ENCODE results near the gene CORO1C.
"Not testable (repeated sequence)": the region's sequence is repeated elsewhere in the genome, so short reads cannot be mapped to it uniquely, and the experiment has no call there.

Gene CORO1C

GRCh38 chr12:108731105-108731865 lies at the start of gene CORO1C:
Gene CORO1C (minus strand): TSS chr12:108731518. CDS start chr12:108701318, 30,200 bp downstream.
- peak; percentile 92 for DNase-seq (ENCODE audit: low read depth)

- DNase-seq (ENCODE audit: low read depth): no peak
Measured at GRCh38 chr12:108779998-108780688, 48.8 kb upstream of the CORO1C start.

- no peak for DNase-seq (ENCODE audit: low read depth)
Measured at GRCh38 chr12:108778053-108778452, 46.7 kb upstream of the CORO1C start.

GRCh38 chr12:108777156-108777555 lies 45.8 kb upstream of the CORO1C start:
- DNase-seq (ENCODE audit: low read depth): no peak

- DNase-seq (ENCODE audit: low read depth): no peak
Measured at GRCh38 chr12:108773798-108774788, 42.8 kb upstream of the CORO1C start.

- DNase-seq (ENCODE audit: low read depth): no peak
Measured at GRCh38 chr12:108772891-108773797, 41.8 kb upstream of the CORO1C start.

- DNase-seq (ENCODE audit: low read depth): no peak
Measured at GRCh38 chr12:108772247-108772646, 40.9 kb upstream of the CORO1C start.

GRCh38 chr12:108771835-108772234 lies 40.5 kb upstream of the CORO1C start:
- not testable (repeated sequence) for DNase-seq (ENCODE audit: low read depth)

- DNase-seq (ENCODE audit: low read depth): no peak
Measured at GRCh38 chr12:108770963-108771362, 39.6 kb upstream of the CORO1C start.

- DNase-seq (ENCODE audit: low read depth): no peak
Measured at GRCh38 chr12:108770269-108770829, 39.0 kb upstream of the CORO1C start.

GRCh38 chr12:108768591-108769500 lies 37.5 kb upstream of the CORO1C start:
- DNase-seq (ENCODE audit: low read depth): peak; percentile 3

GRCh38 chr12:108766294-108766693 lies 35.0 kb upstream of the CORO1C start:
- no peak for DNase-seq (ENCODE audit: low read depth)

GRCh38 chr12:108765289-108765764 lies 34.0 kb upstream of the CORO1C start:
- DNase-seq (ENCODE audit: low read depth): no peak

- no peak for DNase-seq (ENCODE audit: low read depth)
Measured at GRCh38 chr12:108764540-108765288, 33.4 kb upstream of the CORO1C start.

- DNase-seq (ENCODE audit: low read depth): no peak
Measured at GRCh38 chr12:108761226-108761625, 29.9 kb upstream of the CORO1C start.

- no peak for DNase-seq (ENCODE audit: low read depth)
Measured at GRCh38 chr12:108759924-108760323, 28.6 kb upstream of the CORO1C start.

GRCh38 chr12:108757856-108758255 lies 26.5 kb upstream of the CORO1C start:
- no peak for DNase-seq (ENCODE audit: low read depth)

- no peak for DNase-seq (ENCODE audit: low read depth)
Measured at GRCh38 chr12:108756421-108756820, 25.1 kb upstream of the CORO1C start.

- no peak for DNase-seq (ENCODE audit: low read depth)
Measured at GRCh38 chr12:108755481-108755880, 24.2 kb upstream of the CORO1C start.
